A549 treated with CpdA at 1 μM for 4 hours (cell line): Measurements from ENCODE around the gene MRPL42. TPM values are rescaled to one million over a fixed set of nuclear protein-coding genes. Genes with fewer than 3 reads are reported as not detected.

Experiments
- total RNA-seq: library from RNA; stranded (reverse); fragments of 200-300 nt; extraction: Qiagen RNA extraction; gene quantifications from 5 replicates; pipeline ENCODE4 v1.2.3, GENCODE V29; 2022; ENCODE audit warnings: low read depth

The MRPL42 gene
- total RNA-seq: 50.6 to 65.5 TPM (median 54.6 TPM) in 5 replicates

DNA sequence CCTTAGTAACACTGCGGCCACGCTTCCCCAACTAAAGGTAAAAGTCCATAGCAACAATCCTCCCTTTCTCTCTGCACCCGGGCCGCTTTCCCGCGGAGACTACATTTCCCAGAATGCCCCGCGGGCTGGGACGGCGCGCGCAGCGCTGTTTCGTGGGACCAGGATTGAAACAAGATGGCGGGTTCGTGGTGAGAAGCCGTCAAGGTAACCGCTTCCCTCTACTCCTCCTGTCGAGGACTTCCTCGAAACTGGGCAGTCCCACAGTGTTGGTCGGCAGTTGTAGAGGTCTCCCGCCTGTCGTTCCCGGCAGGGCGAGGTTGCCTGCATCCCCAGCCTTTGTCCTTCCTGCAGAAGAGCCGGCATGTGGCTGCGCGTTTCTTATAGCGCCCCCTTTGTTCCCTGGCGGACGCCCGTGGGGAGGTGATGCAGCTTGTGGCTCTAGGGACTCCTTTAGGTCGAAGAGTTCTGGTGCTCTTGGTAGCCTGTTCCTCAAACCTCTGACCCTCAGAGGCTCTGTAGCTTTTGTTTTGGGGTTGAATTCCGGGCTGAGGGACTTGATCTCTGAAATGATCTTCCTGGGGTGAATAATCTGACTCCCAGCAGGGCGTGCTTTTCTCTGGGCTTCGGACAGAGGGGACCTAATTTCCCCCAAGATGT lies at the start of gene MRPL42:
TSS of gene MRPL42 (plus strand) at position 164 of the 657 bp plus-strand sequence. CDS start 1,772 bp downstream, outside the sequence.

DNA sequence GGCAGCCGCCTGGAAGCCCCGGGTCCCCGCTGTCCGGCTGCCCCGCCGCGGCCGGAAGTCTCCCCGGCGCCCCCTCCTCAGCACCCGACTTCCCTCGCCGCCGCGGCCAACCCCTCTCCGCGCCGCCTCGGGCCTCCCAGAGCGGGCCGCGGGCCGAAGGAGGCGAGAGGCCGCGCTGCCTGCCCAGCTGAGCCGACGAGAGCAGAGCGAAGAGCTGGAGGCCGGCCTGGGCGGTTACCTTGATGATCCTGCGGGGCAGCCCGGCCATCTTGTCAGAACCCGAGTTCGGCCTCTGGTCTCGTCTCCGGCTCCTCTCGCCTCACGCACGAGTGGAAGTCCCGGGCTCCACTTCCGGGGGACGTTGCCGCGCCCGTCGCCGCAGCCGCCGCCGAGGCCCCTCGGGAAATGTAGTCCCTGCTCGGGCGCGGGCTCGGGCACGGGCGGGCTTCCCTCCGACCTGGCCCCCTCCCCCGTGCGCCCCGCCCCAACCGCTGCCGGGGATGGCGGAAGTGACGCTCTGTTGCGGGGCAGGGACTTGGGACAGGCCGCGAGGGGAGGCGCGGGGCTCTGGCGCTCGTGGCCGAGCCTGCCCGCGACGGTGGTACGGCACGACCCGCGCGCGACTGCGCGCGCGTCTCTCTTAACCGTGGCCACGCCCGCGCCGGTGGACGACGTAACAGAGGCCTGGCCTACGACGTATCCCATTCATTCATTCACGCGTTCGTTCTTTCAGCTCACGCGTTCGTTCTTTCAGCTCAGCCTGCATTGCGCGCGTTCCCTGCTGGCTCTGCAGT lies 25.5 kb upstream of the MRPL42 start, which contains the start of gene UBE2N:
TSS of gene UBE2N (minus strand) at position 331 of the 794 bp plus-strand sequence. CDS start at position 268, 63 bp downstream.

Other genes with a start within 250 kb of the MRPL42 start
- gene NUDT4, start 89.6 kb upstream of the MRPL42 start, total RNA-seq: 28.3 to 30.3 TPM (median 30.0 TPM) in 5 replicates
- gene UBE2N, start 25.6 kb upstream of the MRPL42 start, total RNA-seq: 151 to 207 TPM (median 161 TPM) in 5 replicates
- gene SOCS2, start 105.2 kb downstream of the MRPL42 start, total RNA-seq: 23.4 to 30.0 TPM (median 26.5 TPM) in 5 replicates
- gene CRADD, start 209.9 kb downstream of the MRPL42 start, total RNA-seq: 10.4 to 13.9 TPM (median 11.1 TPM) in 5 replicates